ENCODE measurements around the gene PRKCA. TPM values are rescaled to one million over a fixed set of nuclear protein-coding genes. Genes with fewer than 3 reads are reported as not detected.

The PRKCA gene
- total RNA-seq, 1 experiment from 2014 or later = 22.6 TPM

DNA sequence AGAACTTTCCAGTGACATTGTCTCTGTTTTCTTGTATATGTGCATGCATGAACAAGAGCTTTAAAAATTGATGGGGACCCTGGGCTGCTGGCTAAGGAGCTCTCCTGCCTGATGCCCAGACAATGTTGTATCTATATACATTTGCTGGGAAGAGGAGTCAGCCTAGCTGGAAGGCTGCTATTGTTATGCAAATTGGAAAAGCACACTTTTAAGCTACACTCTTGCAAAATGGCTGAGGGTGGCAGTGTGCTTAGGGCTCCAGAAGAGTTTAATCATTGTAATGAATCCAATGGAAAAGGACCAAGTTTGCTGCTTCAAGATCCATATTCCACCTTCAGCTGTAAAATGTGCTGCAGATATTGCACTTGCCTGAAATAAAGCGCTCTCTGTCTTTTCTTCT is 171.8 kb downstream of the PRKCA start:
- BruUV-seq (replicated peaks) = no TSS peak
- TF ChIP-seq EZH2 (IDR thresholded peaks at IDR 0.05; ENCODE audit: low read length, unreplicated experiment) (no peak), EZH2phosphoT487 (IDR thresholded peaks at IDR 0.05; ENCODE audit: borderline replicate concordance, low read length) (no peak)
- TF ChIP-seq, protein P1, sequence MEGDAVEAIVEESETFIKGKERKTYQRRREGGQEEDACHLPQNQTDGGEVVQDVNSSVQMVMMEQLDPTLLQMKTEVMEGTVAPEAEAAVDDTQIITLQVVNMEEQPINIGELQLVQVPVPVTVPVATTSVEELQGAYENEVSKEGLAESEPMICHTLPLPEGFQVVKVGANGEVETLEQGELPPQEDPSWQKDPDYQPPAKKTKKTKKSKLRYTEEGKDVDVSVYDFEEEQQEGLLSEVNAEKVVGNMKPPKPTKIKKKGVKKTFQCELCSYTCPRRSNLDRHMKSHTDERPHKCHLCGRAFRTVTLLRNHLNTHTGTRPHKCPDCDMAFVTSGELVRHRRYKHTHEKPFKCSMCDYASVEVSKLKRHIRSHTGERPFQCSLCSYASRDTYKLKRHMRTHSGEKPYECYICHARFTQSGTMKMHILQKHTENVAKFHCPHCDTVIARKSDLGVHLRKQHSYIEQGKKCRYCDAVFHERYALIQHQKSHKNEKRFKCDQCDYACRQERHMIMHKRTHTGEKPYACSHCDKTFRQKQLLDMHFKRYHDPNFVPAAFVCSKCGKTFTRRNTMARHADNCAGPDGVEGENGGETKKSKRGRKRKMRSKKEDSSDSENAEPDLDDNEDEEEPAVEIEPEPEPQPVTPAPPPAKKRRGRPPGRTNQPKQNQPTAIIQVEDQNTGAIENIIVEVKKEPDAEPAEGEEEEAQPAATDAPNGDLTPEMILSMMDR (conservative IDR thresholded peaks at IDR 0.05; ENCODE audit: low read depth, low read length) = no peak
- intact Hi-C loops (cut with micrococcal nuclease) = no loop called here
- POLR2A ChIA-PET (ENCODE audit: unreplicated experiment) = interaction anchor here (0.7 kb wide), 1 partner anchor 270 kb away, joined by 3 read pairs; no protein-coding TSS in a partner anchor
- Histone ChIP-seq H3K4me2 (ENCODE audit: low read length) (no peak overlapping the region), H3F3A (ENCODE audit: low read length, unreplicated experiment) (no peaks in the 10 kb centered on the region), H3K27ac (ENCODE audit: low read length) (no peak overlapping the region), H3K9me3 (ENCODE audit: low read length) (no peaks in the 10 kb centered on the region), H3K9me2 (replicated peaks; ENCODE audit: low read length) (no peaks in the 10 kb centered on the region), H4K20me1 (ENCODE audit: low read length) (no peaks in the 10 kb centered on the region), H2AFZ (ENCODE audit: low read length) (no peak overlapping the region), H3K27me3 (ENCODE audit: low read length) (no peaks in the 10 kb centered on the region), H3K4me3 (ENCODE audit: low read length) (no peak overlapping the region), H3K36me3 (ENCODE audit: low read depth, low read length) (no peaks in the 10 kb centered on the region), H3K79me2 (ENCODE audit: low read length) (peaks cover 6% of the 10 kb centered on the region; the same call in 1 of the 2 replicates), H3K4me1 (ENCODE audit: insufficient read depth, low read length) (peaks cover 24% of the 10 kb centered on the region), H3K9ac (ENCODE audit: low read length) (no peak overlapping the region)
- no peak for ATAC-seq
- DNase-seq = no peak
- CTCF ChIA-PET = interaction anchor here (0.6 kb wide), 1 partner anchor 78 kb away, joined by 4 read pairs; no protein-coding TSS in a partner anchor

DNA sequence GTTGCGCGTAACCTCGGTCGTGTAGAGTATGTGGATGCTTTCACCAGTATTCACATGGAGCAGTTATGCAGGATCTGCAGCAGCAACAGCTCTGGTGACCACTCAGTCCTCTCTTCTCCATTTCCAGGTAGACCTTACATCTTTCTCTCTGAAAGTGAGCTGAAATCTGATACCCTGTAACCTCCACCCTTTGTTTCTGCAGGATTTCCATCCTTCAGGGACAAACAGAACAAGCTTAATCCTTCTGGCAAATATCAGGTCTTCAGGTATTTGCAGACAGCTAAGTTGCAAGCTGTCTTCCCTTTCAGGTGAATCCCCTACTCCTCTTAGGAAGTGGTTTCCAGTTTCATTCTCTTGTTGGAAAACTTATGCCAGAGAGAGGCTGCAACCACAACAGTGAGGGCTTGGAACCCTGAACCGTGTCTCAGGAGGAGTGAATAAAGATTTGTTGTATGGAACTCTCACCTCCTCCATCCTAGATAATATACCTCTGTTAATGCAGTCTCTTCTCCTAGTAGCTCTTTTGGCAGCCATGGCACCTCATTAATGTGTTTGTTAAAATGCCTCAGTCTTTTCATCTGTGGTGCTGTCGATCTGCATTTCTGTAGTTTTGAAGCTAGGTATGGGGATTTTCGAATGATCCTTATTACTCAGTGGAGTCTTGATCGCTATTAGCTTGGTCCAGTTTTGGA is 172.5 kb downstream of the PRKCA start:
- H3F3A ChIP-seq (ENCODE audit: low read length, unreplicated experiment) = no peaks in the 10 kb centered on the region
- no peak overlapping the region for H3K4me3 ChIP-seq (ENCODE audit: low read length)
- H3K9me2 ChIP-seq (replicated peaks; ENCODE audit: low read length) = no peaks in the 10 kb centered on the region
- no peak overlapping the region for H3K9ac ChIP-seq (ENCODE audit: low read length)
- intact Hi-C loops (cut with micrococcal nuclease) = no loop called here
- no peaks in the 10 kb centered on the region for H3K9me3 ChIP-seq (ENCODE audit: low read length)
- H3K27ac ChIP-seq (ENCODE audit: low read length) = no peak overlapping the region
- no peaks in the 10 kb centered on the region for H3K36me3 ChIP-seq (ENCODE audit: low read depth, low read length)
- H3K79me2 ChIP-seq (ENCODE audit: low read length) = no peaks in the 10 kb centered on the region
- ChIA-PET CTCF (no interaction called here), POLR2A (ENCODE audit: unreplicated experiment) (interaction anchor here (0.6 kb wide), 1 partner anchor 83 kb away, joined by 3 read pairs; no protein-coding TSS in a partner anchor)
- TF ChIP-seq EZH2 (IDR thresholded peaks at IDR 0.05; ENCODE audit: low read length, unreplicated experiment) = no peak
- TF ChIP-seq, protein P1 (conservative IDR thresholded peaks at IDR 0.05; ENCODE audit: low read depth, low read length) = no peak
- no peak for TF ChIP-seq EZH2phosphoT487 (IDR thresholded peaks at IDR 0.05; ENCODE audit: borderline replicate concordance, low read length)
- H4K20me1 ChIP-seq (ENCODE audit: low read length) = no peaks in the 10 kb centered on the region
- no peak overlapping the region for H2AFZ ChIP-seq (ENCODE audit: low read length)
- H3K4me2 ChIP-seq (ENCODE audit: low read length) = 0 out of 2 replicates have a peak overlapping the region, but pooled peaks have one; percentile 2
- BruUV-seq (replicated peaks) = no TSS peak
- H3K4me1 ChIP-seq (ENCODE audit: insufficient read depth, low read length) = peaks cover 20% of the 10 kb centered on the region
- ATAC-seq = peak; percentile 54
- H3K27me3 ChIP-seq (ENCODE audit: low read length) = no peaks in the 10 kb centered on the region
- DNase-seq = peak; percentile 41

DNA sequence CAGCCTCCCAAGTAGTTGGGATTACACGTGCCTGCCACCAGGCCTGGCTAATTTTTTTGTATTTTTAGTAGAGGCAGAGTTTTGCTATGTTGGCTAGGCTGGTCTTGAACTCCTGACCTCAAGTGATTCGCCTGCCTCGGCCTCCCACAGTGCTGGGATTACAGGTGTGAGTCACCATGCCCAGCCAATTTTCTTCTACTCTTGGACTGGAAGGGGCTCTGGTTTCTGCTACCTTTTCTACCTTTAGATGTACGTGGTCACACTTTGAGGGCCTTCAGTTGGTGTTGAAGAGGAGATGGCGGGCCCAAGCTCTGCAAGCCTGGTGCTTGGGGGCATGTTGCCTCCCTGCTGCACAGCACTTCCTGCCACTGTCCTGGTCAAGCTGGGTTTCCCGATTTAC is 173.6 kb downstream of the PRKCA start:
- Histone ChIP-seq H3K36me3 (ENCODE audit: low read depth, low read length) (no peaks in the 10 kb centered on the region), H3K9ac (ENCODE audit: low read length) (no peak overlapping the region), H3K27ac (ENCODE audit: low read length) (no peak overlapping the region), H3K4me1 (ENCODE audit: insufficient read depth, low read length) (peaks cover 20% of the 10 kb centered on the region), H3K27me3 (ENCODE audit: low read length) (no peaks in the 10 kb centered on the region), H3K9me2 (replicated peaks; ENCODE audit: low read length) (no peaks in the 10 kb centered on the region), H3F3A (ENCODE audit: low read length, unreplicated experiment) (no peaks in the 10 kb centered on the region), H4K20me1 (ENCODE audit: low read length) (no peaks in the 10 kb centered on the region), H3K4me3 (ENCODE audit: low read length) (no peak overlapping the region), H3K79me2 (ENCODE audit: low read length) (0 out of 2 replicates have a peak, but pooled peaks cover 4% of the 10 kb centered on the region), H3K4me2 (ENCODE audit: low read length) (no peak overlapping the region), H2AFZ (ENCODE audit: low read length) (no peak overlapping the region), H3K9me3 (ENCODE audit: low read length) (no peaks in the 10 kb centered on the region)
- no peak for DNase-seq
- BruUV-seq (replicated peaks) = no TSS peak
- ChIA-PET POLR2A (ENCODE audit: unreplicated experiment) (interaction anchor here (0.6 kb wide), 1 partner anchor 33 kb away, joined by 4 read pairs; no protein-coding TSS in a partner anchor), CTCF (no interaction called here)
- no peak for ATAC-seq
- intact Hi-C loops (cut with micrococcal nuclease) = no loop called here
- TF ChIP-seq, protein P1 (conservative IDR thresholded peaks at IDR 0.05; ENCODE audit: low read depth, low read length) = no peak
- TF ChIP-seq EZH2phosphoT487 (IDR thresholded peaks at IDR 0.05; ENCODE audit: borderline replicate concordance, low read length) = no peak
- no peak for TF ChIP-seq EZH2 (IDR thresholded peaks at IDR 0.05; ENCODE audit: low read length, unreplicated experiment)
